GM08714 (cell line): ENCODE measurements around the gene UNC13B.

ENCODE experiments used
- H3K4me3 ChIP-seq: fragments of 200-500 bp; sonication (Bioruptor generic); 2 replicates; pipeline ENCODE4 v1.5.1; 2014; ENCODE audit warnings: mild to moderate bottlenecking, low read length, inconsistent platforms
- ZNF274 ChIP-seq: IDR thresholded peaks from 2 replicates; pipeline ENCODE4 v1.6.1; 2012; ENCODE audit warnings: mild to moderate bottlenecking, low read depth, low read length

UNC13B gene

DNA sequence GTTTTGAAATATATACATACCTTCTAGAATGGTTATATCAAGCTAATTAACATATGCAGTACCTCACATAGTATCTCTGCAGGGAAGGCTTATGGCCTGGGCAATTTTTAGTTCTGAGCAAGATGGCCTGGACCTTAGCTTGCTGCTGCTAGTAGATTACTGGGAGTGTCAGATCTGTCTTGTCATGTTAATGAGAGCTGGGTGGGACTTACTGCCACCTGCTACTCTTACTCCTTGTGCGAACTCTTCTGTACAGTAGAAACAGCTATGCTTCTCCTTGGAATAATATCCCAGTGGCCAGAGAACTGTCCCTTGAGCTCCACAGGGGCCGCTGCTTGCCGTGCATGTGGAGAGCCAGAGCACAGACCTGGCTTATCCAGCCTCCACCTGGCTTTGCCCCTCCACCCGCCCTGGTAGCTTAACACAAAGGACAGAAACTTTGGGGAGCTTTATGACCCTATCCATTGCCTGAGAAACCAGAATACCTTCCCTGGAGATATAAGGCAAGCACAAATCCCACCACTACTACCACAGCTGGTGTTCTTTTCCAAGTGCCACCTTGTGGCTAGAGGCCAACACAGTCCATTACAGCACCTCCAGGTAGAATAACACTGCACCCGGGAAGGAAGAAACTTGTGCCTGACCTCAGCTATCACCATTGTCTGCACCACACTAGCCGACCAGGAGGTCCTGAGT, 253.7 kb downstream of the UNC13B start:
- H3K4me3 ChIP-seq = no peak overlapping the region
- TF ChIP-seq ZNF274 = no peak

DNA sequence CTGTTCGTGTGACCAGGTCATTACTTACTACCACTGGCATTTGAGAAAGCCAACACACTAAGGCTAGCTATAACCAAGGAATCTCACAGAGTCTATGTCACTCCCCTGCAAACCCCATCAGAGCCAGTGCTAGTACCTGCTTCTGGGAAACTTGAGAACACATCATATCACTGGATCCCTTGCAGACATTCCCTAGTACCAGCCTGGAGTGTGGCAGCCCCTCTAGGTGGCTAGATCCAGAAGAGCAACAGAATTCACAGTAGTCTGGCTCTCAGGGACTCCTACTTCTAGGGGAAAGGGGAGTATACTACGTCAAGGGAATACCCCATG, 254.3 kb downstream of the UNC13B start:
- no peak overlapping the region for H3K4me3 ChIP-seq
- no peak for TF ChIP-seq ZNF274

DNA sequence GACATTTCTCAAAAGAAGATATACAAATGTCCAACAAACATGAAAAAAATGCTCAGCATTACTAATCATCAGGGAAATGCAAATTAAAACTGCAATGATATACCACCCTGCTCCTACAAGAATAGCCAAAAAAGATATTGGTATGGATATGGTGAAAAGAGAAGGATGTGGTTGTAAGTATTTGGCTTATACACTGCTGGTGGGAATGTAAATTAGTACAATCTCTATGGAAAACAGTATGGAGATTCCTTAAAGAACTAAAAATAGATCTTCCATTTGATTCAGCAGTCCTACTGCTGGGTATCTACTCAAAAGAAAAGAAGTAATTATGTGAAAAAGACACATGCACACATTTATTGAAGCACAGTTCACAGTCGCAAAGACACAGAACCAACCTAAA, 260.5 kb downstream of the UNC13B start:
- no peak for TF ChIP-seq ZNF274
- no peak overlapping the region for H3K4me3 ChIP-seq

DNA sequence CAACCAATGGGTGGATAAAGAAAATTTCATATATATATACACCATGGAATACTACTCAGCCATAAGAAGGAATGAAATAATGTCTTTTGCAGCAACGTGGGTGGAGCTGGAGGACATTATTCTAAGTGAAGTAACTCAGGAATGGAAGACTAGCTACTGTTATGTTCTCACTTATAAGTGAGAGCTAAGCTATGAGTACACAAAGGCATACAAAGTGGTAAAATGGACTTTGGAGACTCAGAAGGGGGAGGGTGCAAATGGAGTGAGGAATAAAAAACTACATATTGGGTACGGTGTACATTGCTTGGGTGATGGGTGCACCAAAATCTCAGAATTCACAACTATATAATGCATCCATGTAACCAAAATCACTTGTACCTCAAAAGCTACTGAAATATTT, 260.9 kb downstream of the UNC13B start:
- H3K4me3 ChIP-seq = no peak overlapping the region

DNA sequence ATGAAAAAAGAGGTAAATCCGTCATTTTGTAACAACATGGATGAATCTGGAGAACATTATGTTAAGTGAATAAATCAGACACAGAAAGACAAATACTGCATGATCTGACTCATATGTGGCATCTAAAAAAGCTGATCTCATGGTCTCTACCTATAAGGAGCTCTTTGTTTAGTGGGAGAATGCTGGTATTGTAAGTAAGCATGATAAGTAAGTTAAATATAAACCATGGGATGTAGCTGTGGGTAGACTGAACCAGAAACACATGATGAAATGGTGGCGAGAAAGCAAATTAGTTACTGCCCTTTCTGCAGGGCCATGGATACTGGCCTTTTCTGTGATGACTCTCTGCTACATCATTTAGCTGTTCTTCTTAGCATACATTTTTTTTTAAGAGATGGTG, 261.7 kb downstream of the UNC13B start:
- TF ChIP-seq ZNF274 = no peak
- H3K4me3 ChIP-seq = no peak overlapping the region

More for the DNA sequence above, 260.9 kb downstream of the UNC13B start:
- no peak for TF ChIP-seq ZNF274

DNA sequence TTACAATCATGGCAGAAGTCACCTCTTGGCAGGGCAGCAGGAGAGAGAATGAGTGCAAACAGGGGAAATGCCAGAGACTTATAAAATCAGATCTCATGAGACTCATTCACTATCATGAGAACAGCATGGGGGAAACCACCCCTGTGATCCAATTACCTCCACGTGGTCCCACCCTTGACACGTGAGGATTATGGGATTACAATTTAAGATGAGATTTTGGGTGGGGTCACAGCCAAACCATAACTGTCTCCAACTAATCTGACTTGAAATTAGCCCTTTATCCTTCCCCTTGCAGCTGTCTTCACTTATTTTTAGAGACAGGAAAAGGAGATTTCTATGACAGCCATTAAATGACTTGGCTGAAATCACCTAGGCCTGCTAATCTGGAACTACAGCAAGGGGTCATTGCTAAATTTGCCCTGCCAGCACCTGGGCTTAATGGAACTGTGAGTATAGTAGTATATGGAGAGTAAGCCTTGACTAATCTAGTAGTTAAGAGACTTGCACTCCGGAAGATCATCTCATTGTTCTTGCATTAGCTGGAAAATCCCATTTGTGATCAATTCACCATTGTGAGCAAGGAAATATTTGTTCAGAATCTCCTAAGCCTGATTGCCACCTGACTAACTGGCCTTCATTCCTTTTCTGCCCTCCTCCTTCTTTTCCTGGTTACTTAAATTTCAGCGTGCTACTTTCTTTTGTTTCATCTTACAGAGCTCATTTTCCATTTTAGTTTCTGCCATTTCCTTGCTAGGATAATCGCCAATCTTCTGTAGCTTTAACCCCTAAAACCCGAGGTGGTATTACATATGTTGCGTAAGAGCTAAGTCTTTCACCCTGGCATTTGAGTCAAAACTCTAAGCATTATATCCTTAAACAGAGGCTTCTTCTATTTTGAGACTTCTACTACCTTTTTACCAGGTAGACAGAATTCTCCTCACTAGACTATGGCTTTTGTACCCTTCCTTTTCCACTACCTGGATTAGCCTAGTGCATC, 262.8 kb downstream of the UNC13B start:
- no peak overlapping the region for H3K4me3 ChIP-seq
- TF ChIP-seq ZNF274 = no peak

DNA sequence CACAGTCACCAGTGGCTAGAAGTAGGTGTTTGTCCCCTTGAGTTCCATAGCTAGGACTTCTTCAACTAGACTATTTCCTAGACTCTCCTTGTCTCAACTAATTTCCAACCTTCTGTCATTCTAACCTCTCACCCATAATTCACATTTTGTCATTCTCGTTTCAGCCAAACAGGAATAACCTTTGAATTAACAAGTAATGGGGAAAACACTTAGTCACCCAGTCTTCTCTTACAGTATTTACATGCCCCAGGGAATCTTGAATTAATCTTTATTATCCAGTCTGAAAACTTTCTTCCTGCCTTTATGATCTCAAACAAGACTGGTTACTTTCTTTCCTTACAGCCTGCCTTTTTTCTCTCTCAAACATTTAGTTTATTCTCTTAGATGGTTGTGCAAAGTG, 264.8 kb downstream of the UNC13B start:
- no peak for TF ChIP-seq ZNF274

DNA sequence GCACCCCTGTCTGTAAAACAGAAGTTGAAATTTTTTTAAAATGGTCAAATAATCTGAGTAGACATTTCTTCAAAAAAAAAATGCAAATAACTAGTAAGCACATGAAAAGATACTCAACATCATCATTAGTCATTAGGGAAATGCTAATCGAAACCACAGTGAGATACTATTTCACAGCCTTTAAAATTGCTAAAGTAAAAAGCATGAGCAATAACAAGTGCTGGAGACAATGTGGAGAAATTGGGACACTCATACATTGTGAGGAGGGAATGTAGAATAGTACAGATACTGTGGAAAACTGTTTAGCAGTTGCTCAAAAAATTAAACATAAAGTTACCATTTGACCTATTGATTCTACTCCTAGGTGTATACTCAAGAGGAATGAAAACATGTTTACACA, 269.7 kb downstream of the UNC13B start:
- TF ChIP-seq ZNF274 = no peak
- H3K4me3 ChIP-seq = no peak overlapping the region

More for the DNA sequence above, 264.8 kb downstream of the UNC13B start:
- H3K4me3 ChIP-seq = no peak overlapping the region

DNA sequence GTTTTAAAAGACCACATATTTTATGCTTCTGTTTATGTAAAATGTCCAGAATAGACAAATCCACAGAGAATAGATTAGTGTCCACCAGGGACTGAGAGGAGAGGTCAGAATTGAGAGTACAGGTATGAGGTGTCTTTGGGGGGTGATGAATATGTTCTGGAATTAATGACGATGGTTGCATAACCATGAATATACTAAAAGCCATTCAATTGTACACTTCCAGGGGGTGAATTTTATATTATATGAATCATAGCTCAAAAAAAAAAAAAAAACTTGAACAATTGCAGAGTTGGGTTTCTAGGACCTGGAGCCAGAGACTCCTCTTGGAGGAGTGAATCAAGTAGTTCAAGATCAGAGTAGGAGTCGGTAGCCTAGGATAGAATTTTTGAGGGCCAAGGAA, 270.3 kb downstream of the UNC13B start:
- no peak overlapping the region for H3K4me3 ChIP-seq
- no peak for TF ChIP-seq ZNF274

DNA sequence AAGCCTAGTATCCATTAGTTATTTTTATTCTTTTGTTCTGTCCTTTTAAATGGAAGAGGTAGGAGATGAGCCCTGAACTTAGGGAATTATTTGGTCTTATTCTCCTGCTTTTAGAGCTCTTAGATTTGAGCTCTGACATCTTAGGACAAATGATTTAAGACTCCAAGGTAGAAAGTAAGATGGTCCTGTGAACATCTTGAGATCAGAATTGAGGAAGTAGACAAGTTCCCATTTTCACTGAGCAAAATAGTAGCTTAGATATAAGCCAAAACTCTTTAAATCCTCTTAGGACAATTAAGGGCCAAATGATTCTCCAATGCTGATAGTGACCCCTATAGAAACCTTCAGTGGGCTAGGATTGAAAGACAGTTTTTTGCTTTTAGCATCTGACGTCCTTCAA, 275.1 kb downstream of the UNC13B start:
- no peak overlapping the region for H3K4me3 ChIP-seq
- no peak for TF ChIP-seq ZNF274

DNA sequence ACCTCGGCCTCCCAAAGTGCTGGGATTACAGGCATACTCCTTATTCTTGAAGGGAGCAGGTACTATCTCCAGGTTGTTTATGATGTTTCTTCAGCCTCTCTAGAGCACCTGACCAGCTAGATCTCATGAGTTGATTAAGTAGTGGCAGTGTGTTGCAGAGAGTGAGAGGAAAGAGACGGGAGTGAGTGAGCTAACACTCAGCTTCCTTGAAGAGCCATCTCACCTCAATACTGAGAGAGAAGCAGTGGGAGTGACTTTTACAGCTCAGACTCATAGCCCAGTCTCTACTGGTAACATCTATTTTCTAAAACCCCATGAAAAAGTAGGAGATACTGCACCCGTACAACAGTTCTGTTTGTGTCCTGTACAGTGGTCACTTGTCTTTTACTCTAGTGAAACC, 284.2 kb downstream of the UNC13B start:
- H3K4me3 ChIP-seq = no peak overlapping the region
- no peak for TF ChIP-seq ZNF274

DNA sequence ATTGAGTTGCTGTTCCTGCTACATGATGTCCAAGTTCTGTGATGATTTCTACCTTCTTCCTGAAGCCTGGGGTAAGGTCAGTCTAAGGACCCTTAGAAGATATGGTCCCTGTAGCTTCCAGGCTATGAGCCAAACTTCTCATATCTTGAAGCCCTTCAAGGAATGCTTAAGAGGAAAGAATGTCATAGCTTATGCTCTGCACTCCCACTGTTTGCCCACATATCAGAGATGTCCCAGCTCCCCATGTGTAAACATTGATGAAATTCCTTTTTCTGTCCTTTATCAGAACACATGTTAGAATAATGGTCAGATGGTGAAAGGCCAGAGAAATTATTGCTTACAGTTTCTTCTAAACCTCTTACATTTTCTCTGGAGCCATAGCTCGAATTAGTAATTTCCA, 286.7 kb downstream of the UNC13B start:
- no peak for TF ChIP-seq ZNF274
- H3K4me3 ChIP-seq = no peak overlapping the region

DNA sequence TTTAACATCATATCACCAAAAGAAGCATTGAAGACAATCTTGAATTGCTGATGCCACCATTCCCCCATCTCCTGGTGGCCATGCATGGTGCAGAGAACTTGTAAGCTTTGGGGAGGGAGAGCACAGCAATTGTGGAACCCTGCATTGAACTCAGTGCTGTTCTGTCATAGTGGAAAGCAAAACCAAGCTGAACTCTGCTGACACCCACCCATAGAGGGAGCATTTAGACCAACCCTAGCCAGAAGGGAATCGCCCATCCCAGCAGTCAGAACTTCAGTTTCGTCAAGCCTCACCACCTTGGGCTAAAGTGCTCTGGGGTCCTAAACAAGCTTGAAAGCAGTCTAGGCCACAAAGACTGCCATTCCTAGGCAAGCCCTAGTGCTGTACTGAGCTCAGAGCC, 290.7 kb downstream of the UNC13B start:
- H3K4me3 ChIP-seq = no peak overlapping the region
- no peak for TF ChIP-seq ZNF274

DNA sequence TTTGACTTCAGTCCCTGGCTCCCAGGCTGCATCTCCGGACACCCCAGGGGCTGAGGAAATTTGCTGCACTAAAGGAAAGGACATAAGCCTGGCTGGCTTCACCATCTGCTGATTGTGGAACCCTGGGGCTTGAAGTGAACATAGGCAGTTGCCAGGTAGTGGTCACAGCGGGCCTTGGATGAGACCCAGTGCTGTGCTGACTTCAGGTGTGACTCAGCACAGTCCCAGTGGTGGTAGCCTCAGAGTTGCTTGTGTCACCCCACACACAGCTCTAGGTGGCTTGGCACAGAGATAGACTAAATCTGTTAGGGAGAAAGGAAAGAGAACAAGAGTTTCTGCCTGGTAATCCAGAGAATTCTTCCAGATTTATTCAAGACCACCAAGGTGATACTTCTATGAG, 292.0 kb downstream of the UNC13B start:
- H3K4me3 ChIP-seq = no peak overlapping the region
- no peak for TF ChIP-seq ZNF274
